COLO668 (cell line): Measurements from ENCODE around the gene ABCC1.

Source experiments
- DNase-seq: peaks from one replicate; lab custom pipeline; 2025; ENCODE audit not compliant: unreplicated experiment; lab: John Stamatoyannopoulos, UW

The ABCC1 gene

GRCh38 chr16:16038950-16039349 lies 89.5 kb downstream of the ABCC1 start:
- DNase-seq, result no peak

- DNase-seq, result no peak
These were observed 91.9 kb downstream of the ABCC1 start for GRCh38 chr16:16041196-16041892.

- no peak for DNase-seq
These were observed 92.7 kb downstream of the ABCC1 start for GRCh38 chr16:16042076-16042475.

GRCh38 chr16:16045296-16045695 lies 95.9 kb downstream of the ABCC1 start:
- DNase-seq, result no peak

- peak; percentile 18 for DNase-seq
These were observed 96.5 kb downstream of the ABCC1 start for GRCh38 chr16:16045879-16046278.

DNA sequence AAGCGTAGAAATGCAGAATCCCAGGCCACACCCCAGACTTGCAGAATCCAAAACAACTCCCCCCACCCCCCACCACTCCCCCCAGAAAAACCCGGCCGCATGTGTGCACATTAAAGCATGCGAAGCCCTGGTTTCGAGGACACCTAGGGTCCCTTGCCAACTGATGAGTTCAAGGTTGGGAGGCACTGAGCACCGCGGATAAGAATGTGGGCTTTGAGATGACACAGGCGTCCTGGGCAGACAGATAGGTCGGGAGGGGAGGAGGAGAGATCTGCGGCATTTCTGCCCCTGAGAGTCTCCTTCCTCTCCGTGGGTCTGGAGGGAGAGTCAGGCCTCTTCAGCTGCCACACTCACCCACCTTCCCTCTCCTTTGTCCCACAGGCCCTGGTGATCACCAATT lies 98.3 kb downstream of the ABCC1 start:
- DNase-seq, result no peak

GRCh38 chr16:16048904-16049582 lies 99.6 kb downstream of the ABCC1 start:
- DNase-seq, result no peak

GRCh38 chr16:16050106-16050505 lies 100.7 kb downstream of the ABCC1 start:
- DNase-seq, result no peak

DNA sequence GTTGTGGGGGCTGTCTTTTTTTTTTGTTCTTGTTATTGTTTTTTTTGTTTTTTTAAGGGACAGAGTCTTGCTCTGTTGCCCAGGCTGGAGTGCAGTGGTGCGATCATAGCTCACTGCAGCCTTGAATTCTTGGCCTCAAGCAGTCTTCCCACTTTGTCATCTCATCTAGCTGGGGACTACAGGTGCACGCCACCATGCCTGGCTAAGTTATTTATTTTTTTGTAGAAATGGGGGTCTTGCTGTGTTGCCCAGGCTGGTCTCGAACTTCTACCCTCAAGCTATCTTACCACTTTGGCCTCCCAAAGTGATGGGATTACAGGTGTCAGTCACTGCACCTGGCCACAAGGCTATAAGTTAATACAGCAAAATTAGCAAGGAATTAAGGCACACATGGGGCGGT lies 101.7 kb downstream of the ABCC1 start:
- no peak for DNase-seq

DNA sequence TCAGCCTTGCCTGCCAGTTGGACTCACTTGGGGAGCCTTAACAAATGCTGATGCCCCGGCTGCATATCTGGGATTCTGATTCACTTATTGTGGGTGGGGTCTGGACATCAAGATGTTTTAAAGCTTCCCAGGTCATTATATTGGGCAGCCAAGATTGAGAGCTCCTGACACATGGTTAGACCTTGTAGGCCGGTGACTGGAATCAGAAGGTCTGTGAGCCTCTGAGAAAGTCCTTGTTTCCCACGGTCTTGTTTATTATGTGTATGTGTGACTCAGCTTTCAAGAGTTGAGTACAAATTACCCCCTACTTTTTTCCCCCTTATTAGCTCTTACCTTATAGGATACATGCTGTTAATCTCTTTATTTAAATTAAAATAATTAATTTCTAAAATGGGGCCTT lies 103.5 kb downstream of the ABCC1 start:
- no peak for DNase-seq

- no peak for DNase-seq
These were observed 107.7 kb downstream of the ABCC1 start for GRCh38 chr16:16057102-16057501.

GRCh38 chr16:16059160-16059559 lies 109.7 kb downstream of the ABCC1 start:
- DNase-seq, result no peak

DNA sequence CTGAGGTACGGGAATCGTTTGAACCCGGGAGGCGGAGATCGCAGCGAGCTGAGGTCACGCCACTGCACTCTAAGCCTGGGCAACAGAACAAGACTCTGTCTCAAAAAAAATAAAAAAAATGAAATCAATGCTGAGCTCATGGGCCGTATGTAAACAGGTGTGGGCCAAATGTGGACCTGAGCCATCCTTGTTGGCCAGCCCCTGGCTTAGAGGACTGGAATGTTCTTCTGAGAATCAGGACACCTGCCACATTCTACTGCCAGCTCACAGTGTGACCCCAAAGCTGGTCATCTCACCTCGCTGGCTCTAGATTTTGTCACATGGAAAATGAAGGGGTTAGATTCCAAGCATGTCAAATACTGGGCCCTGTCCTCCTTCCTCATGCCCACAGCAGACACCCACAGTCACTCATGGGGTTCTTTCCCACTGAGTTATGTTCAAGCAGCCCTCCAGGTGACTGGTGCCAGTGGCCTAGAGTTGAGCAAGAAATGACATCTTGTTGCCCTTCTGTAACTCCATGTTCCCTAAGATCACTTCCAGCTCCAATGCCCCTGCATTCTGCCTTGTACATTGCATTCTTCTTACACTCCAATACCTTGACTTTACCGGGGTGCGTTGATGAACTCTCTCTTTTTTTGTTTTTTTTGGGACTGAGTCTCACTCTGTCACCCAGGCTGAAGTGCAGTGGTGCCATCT lies 110.6 kb downstream of the ABCC1 start:
- no peak for DNase-seq

- no peak for DNase-seq
These were observed 112.9 kb downstream of the ABCC1 start for GRCh38 chr16:16062023-16062937.

DNA sequence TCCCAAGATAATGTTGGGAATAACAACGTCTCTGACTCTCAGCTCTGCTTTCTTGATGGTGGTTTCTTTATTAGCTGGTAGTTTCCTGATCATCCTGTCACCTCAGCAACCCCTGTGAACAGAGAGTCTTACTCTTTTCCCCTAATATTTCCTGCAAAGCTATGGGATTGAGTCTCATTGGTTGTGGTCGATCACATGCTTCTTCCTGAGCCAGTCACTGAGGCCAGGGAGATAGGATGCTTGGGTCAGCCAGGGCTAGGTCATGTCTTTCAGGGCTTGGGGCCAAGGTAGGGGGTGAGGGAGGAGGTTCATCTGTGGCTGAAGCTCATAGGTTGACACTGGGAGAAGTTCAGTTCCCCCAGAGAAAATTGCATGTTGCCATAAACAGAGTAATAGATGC lies 114.3 kb downstream of the ABCC1 start:
- DNase-seq, result no peak

DNA sequence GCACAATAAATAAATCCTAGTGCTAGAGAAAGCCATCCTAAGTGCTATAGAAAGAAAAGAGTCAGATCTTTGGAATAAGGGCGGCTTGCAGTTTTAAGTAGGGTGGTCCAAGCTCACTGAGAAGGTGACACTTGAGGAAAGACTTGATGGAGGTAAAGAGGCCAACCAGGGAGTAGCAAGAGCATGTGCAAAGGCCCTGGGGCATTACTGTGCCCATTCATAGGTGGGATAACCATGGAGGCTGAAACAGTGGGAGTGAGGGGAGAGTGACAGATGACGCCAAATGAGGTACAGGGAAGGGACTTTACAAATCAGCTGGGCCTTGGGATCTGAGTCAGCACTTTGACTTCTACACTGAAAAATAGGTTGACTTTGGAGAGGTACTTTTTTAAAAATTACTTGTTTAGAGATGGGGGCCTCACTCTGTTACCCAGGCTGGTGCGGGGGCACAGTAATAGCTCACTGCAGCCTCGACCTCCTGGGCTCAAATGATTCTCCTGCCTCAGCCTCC lies 115.5 kb downstream of the ABCC1 start:
- no peak for DNase-seq

- no peak for DNase-seq
These were observed 117.7 kb downstream of the ABCC1 start for GRCh38 chr16:16067127-16067526.

DNA sequence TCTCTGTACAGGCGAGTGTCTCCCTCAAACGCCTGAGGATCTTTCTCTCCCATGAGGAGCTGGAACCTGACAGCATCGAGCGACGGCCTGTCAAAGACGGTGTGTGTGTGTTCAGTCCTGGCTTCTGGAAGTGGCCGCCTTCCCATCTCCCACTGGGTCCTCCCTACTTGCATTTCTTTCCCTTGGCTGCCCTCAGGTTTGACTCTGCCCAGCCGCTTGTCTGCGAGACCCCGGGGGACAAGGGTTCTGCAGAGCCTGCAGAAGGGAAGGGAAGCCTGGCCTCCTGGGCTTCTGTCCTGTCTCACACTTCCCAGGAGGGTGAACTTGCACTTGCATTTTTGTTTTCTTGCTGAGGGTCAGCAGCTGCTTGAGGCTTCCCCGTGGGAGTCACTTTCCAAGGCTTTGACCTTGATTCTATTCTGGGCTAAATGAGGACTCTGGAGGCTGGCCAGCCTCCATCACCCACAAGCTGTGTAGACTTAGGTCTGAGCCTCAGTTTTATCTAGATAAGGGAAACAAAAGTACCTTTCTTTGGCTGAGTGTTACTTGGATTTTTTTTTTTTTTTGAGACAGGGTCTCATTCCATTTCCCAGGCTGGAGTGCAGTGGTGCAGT lies 122.3 kb downstream of the ABCC1 start:
- DNase-seq, result no peak

DNA sequence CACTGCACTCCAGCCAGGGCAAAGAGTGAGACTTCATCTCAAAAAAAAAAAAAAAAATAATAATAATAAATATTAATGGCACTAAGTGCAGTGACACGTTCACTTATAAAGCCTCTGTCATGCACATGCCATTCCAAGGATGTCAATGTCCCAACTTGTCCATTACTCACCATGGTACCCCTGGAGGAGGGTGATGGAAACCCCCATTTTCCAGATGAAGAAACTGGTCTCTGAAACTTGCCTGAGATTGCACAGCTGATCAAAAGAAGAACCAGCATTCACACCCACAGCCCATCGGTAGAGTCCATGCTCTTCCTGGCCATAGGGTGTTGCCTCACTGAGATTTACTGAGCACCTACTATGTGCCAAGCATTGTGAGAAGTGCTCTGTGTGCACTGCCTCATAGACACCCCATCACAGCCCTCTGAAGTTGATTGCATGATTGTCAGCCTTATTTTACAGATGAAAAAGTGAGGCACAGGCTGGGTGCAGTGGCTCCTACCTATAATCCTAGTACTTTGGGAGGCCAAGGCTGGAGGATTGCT lies 123.7 kb downstream of the ABCC1 start:
- no peak for DNase-seq
